Measurements from ENCODE around the gene CLDN5.

Gene CLDN5

GRCh38 chr22:19501897-19502447, 22.2 kb downstream of the CLDN5 start:
- DNase-seq = no peak

GRCh38 chr22:19499880-19500242, 24.3 kb downstream of the CLDN5 start:
- no peak for DNase-seq

DNA sequence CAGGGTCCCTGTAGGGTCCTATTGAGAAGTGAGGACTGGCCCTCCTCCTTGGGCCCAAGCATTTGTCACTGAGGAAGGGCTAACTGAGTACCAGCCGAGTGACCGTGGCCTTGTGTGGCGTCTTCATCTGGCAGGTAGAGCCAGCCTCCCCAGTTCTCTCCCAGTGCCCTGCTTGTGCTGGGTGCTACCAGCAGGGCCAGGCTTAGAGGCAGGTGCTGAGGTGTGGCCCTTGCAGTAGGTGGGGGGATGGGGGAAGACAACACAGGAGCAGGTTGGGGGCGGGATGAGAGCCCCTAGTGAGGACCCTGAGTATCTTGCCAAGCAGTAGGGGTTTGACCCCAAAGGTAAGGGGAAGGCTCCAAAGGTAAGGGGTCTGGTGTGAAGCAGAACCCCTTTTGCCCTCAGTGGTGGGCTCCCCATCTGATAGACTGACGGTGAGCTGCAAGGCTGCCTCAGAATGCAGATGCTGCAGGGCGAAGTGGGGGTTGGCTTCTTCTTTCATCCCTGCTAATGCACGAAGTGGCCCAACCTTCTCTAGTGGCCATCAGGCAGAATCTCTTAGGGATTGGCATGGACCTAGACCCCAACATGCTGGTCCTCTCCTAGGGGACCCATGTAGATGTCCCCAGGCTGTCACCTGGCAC, 24.9 kb downstream of the CLDN5 start:
- DNase-seq = no peak

DNA sequence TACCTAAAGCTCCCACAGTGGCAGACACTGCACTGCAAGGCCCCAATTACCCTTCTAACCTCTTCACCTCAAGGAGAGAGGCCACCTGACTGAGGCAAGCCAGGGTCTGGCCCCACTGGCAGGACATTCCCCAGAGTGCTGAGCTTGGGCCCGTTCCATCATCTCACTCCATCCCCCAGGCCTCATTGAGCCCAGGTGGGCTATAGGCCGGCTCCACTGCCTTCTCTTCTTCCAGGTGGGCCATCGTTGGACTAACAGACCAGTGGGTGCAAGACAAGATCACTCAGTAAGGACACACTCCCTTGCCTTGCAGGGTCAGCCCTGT, 25.4 kb downstream of the CLDN5 start:
- no peak for DNase-seq

- no peak for DNase-seq
Measured at GRCh38 chr22:19498154-19498865, 25.9 kb downstream of the CLDN5 start.

- DNase-seq = no peak
Measured at GRCh38 chr22:19497245-19497644, 27.0 kb downstream of the CLDN5 start.

DNA sequence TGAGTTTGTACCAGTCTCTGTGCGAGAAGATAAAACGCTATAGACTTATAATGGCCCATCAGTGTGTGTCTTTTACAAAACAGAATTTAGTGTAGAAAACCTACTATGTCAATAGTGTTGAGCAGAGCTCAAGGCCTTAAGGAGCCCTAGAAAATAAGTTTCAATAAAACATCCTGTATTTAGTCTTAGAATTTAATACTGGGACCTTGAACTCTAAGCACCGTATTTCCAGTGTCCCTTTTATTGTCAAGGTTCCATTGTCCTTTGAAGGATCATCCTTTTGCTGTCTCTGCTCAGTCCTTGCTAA, 27.9 kb downstream of the CLDN5 start:
- no peak for DNase-seq

GRCh38 chr22:19495562-19496323, 28.5 kb downstream of the CLDN5 start:
- peak in 1 of 2 experiments; percentile 3 for DNase-seq

DNA sequence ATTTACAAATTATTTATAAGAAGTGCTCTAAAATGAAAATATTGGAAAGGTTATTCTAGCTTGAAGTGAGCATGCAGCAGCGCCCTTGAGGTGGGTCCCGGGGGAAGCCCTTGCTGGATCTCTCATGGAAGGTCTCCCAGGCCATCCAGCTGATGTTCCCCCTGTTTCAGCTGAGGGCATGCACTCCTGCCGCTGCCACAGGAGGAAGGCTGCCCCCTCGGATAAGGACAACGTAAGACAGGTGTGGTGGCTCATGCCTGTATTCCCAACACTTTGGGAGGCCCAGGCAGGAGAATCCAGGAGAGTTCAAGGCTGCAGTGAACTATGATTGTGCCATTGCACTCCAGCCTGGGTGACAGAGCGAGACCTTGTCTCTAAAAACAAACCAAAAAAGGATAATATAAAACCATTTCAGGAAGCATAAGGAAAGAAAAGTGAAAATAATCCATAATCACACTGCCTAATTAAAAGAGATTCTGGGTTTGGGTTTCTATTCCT, 29.5 kb downstream of the CLDN5 start:
- no peak for DNase-seq

DNA sequence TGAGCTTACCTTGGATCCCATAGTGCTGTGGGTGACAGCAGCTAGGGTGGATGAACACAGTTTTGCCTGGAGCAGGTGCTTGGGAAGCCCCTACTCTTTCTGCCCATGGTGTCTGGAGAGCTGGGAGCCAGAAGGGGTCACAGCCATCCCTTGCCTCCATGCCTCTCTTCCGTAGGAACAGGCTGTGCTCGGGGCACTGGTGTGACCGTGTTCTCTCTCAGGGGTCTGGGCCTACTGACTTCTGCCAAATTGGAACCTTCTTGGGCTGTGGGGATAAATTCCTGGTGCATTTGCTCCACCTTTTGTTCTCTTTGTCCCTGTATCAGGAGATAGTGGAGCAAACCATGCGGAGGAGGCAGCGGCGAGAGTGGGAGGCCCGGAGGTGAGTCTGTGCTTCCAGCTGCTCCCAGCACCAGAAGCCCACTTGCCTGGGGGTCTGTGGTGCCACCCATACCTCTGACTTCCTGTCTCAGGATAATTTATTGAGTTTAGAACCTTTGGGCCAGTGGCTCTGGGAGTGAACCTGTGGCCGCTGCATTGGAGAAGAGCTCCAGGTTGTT, 30.1 kb downstream of the CLDN5 start:
- no peak for DNase-seq

- DNase-seq = peak in 1 of 2 experiments; percentile 44
Measured at GRCh38 chr22:19492504-19493174, 31.6 kb downstream of the CLDN5 start.

DNA sequence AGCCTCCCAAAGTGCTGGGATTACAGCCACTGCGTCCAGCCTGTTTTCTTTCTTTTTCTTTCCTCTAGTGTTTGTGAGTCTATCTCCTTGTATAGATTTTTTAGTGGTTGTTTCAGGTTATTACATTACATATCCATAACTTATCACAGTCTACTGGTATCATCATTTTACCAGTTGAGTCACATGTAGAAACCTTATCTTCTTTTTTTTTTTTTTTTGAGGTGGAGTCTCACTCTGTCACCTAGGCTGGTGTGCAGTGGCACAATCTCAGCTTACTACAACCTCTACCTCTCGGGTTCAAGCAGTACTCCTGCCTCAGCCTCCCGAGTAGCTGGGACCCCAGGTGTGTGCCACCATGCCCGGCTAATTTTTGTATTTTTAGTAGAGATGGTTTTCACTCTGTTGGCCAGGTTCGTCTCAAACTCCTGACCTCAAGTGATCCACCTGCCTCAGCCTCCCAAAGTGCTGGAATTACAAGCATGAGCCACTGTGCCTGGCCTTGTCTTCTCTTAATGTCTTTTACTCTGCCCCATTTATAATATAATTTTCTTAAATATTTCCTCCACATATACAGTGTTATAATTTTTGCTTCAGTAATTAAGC, 33.5 kb downstream of the CLDN5 start:
- DNase-seq = no peak

GRCh38 chr22:19488884-19489843, 35.0 kb downstream of the CLDN5 start:
- no peak for DNase-seq

- peak in 1 of 2 experiments; percentile 11 for DNase-seq
Measured at GRCh38 chr22:19488285-19488684, 35.9 kb downstream of the CLDN5 start.

- peak in 1 of 2 experiments; percentile 15 for DNase-seq
Measured at GRCh38 chr22:19483481-19484244, 40.5 kb downstream of the CLDN5 start.

DNA sequence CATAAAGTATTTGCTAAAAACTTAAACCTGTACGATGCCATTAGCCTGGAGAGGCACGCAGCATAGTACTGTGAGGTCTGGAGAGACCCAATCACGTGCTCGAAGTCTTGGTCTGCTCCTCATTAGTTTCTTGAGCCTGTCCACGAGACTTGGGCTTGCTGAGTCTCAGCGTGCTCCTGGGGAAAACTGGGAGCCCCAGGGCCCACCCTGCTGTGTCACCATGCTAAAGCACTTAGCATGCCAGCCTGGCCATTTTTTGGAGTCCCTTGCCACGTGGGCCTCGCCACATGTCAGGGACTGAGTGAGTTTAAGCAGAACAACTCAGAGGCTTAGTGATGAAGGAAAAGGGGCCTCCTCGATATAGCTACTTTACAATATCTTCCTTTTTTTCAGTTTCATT, 41.9 kb downstream of the CLDN5 start:
- DNase-seq = peak in 1 of 2 experiments; percentile 13

GRCh38 chr22:19480789-19481188, 43.4 kb downstream of the CLDN5 start:
- DNase-seq = no peak

GRCh38 chr22:19480173-19480568, 44.0 kb downstream of the CLDN5 start:
- no peak for DNase-seq

GRCh38 chr22:19479355-19480172, 44.6 kb downstream of the CLDN5 start, which contains the start of gene CDC45:
TSS of gene CDC45 (plus strand) at chr22:19479920. CDS start at chr22:19479969, 49 bp downstream.
- DNase-seq = peak; percentile 94 to 95
